Pancreas (tissue), 10 donors: ENCODE measurements around the gene COL5A3. TPM values are rescaled to one million over a fixed set of nuclear protein-coding genes. Genes with fewer than 3 reads are reported as not detected.
"Not testable (repeated sequence)": the region's sequence is repeated elsewhere in the genome, so short reads cannot be mapped to it uniquely, and the experiment has no call there.

ENCODE experiments used
- ATAC-seq, 4 donors: fragments of 200-7000 bp; cut with Tn5 transposase; one replicate each; pipeline versions ENCODE4 v1.8.0 to v1.9.1; 2020; ENCODE audit warnings: mild to moderate bottlenecking in 4 of 4, moderate library complexity in 4 of 4
- DNase-seq, 6 donors: peaks; one replicate each; pipeline ENCODE4 v3.0.0-alpha.2; 2020
- FAIRE-seq: peaks from 2 replicates; lab custom pipeline; 2012; peaks lifted over from hg19 to GRCh38; lab: Jason Lieb, UNC
- H3K27ac ChIP-seq, 4 donors: fragments of 200-600 bp; sonication (generic); 1 replicate in 3 of 4; 2 replicates in 1 of 4; pipeline versions ENCODE4 v1.5.0 to v1.8.0; 2020
- H3K27me3 ChIP-seq, 4 donors: fragments of 200-600 bp; one replicate each; pipeline ENCODE4 v1.8.0; 2021
- H3K36me3 ChIP-seq, 3 donors: fragments of 200-600 bp; sonication (generic) in 1 of 3; one replicate each; pipeline versions ENCODE4 v1.5.0 to v1.8.0; 2020 to 2021
- H3K4me1 ChIP-seq, 3 donors: fragments of 200-600 bp; one replicate each; pipeline ENCODE4 v1.8.0; 2021
- H3K4me3 ChIP-seq, 4 donors: fragments of 200-600 bp; sonication (generic) in 2 of 4; one replicate each; pipeline versions ENCODE4 v1.5.0 to v1.8.0; 2020 to 2021
- H3K9me3 ChIP-seq, 4 donors: fragments of 200-600 bp; one replicate each; pipeline ENCODE4 v1.8.0; 2021
- WGBS, 2 donors: extraction: QIAGEN DNeasy Blood & Tissue Kit; methylation state at CpG; one replicate each; pipeline ENCODE4 v1.1.7; 2013; 5-methylcytosine and 5-hydroxymethylcytosine counted together
- intact Hi-C, 3 donors: fragments of 100-400 bp; cut with DNase I; formaldehyde crosslinking; loops; one replicate each; pipeline versions ENCODE4 v1.11.1 to v1.14.2; 2022
- polyA plus RNA-seq, 2 donors: library from polyadenylated mRNA; stranded (reverse); fragments of 200-250 nt; gene quantifications; one replicate each; pipeline ENCODE4 v1.2.3, GENCODE V29; 2013
- total RNA-seq, 6 donors: library from RNA; stranded (reverse); fragmentation: NEBNext Ultra II Directional in 4 of 6; extraction: Animal tissue kit (Norgen Biotek cat#: 25700) in 4 of 6; gene quantifications; one replicate each; pipeline versions ENCODE4 v1.2.1 to v1.2.4, GENCODE V29; 2021 to 2023
- TF ChIP-seq, protein P1 (sequence below), 4 donors: fragments of 200-600 bp; sonication (generic) in 3 of 4; IDR thresholded peaks; one replicate each; pipeline versions ENCODE4 v1.5.0 to v1.8.0; 2021; ENCODE audit warnings: antibody characterized with exemption in 4 of 4
- donor health status: healthy with polysubstance abuse.
- donor health status: DM: no; HTN: no; CAD: no; lungs with moderate emphysema.
- donor health status: DM: no; HTN: no; CAD: no.
- donor health status: control.
- donor health status: control.
- donor health status: Bipolar disorder and iron deficiency.
- donor health status: DM: yes; HTN: yes; CAD: no.
- donor health status: DM: no; HTN: no; CAD: no.
- donor health status: DM: no; HTN: no; CAD: no.
- donor health status: DM: yes; HTN: yes; CAD: no.

COL5A3 gene
- total and polyA plus RNA-seq, 8 donors: 1.0 to 8.7 (median 2.8) TPM

DNA sequence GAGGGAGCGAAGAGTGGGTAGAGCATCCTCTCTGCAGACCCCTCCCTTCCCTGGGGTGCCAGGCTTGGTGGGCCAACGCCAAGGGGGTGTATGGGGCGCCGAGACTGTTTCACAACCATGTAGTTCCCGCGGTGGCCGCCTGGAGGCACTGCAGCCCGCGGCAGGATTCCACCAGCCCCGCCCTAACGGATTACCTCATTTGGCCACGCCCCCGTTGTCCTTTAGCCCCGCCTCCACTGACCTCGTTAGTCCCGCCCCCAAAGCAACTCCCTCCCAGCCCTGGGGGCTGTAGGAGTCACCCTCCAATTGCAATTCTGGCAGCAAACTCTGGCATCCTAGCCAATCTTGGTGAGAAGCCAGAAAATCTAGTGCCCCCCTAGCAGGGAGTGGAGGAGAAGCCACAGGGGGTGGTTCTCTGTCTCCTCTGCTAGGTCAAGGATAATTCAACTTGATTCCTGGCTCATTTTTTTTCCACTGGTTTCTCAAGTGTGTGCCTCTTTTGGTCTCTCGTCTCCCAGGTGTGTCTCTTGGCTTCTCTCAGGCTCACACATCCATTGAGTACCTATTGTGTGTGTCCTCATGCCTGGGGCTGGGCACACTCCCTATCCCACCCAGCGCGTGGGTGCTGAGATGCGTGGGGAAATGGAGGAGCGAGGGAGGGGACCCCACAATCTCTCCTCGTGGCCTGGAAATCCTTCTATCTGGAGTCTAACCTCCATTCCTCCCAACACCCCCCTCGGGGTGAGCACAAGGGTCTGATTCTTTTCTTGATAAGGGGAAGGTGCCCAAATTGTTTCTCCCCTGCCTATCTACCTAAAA is 76.0 kb downstream of the COL5A3 start:
- no peak overlapping the region for H3K27ac ChIP-seq
- H3K27me3 ChIP-seq: no peaks in the 10 kb centered on the region
- intact Hi-C loops: loop anchor here in 2 of 3 donors (5.0 to 10.0 kb wide), 4 partner anchors 90 to 460 kb away; no protein-coding TSS in a partner anchor
- H3K4me3 ChIP-seq: no peak overlapping the region
- TF ChIP-seq, protein P1, sequence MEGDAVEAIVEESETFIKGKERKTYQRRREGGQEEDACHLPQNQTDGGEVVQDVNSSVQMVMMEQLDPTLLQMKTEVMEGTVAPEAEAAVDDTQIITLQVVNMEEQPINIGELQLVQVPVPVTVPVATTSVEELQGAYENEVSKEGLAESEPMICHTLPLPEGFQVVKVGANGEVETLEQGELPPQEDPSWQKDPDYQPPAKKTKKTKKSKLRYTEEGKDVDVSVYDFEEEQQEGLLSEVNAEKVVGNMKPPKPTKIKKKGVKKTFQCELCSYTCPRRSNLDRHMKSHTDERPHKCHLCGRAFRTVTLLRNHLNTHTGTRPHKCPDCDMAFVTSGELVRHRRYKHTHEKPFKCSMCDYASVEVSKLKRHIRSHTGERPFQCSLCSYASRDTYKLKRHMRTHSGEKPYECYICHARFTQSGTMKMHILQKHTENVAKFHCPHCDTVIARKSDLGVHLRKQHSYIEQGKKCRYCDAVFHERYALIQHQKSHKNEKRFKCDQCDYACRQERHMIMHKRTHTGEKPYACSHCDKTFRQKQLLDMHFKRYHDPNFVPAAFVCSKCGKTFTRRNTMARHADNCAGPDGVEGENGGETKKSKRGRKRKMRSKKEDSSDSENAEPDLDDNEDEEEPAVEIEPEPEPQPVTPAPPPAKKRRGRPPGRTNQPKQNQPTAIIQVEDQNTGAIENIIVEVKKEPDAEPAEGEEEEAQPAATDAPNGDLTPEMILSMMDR (IDR thresholded peaks at IDR 0.05): peak; percentile 64 to 87 (median 80)
- no peaks in the 10 kb centered on the region for H3K9me3 ChIP-seq
- WGBS, 2 donors: 12 to 13% methylated on average over 23 of the region's 23 CpGs
- peak; percentile 38 to 92 (median 84) for DNase-seq
- no peak for FAIRE-seq
- peak; percentile 66 to 92 (median 88) for ATAC-seq
- H3K36me3 ChIP-seq: no peaks in the 10 kb centered on the region
- H3K4me1 ChIP-seq: peaks cover 0 to 4% (median 0%) of the 10 kb centered on the region in 3 donors

DNA sequence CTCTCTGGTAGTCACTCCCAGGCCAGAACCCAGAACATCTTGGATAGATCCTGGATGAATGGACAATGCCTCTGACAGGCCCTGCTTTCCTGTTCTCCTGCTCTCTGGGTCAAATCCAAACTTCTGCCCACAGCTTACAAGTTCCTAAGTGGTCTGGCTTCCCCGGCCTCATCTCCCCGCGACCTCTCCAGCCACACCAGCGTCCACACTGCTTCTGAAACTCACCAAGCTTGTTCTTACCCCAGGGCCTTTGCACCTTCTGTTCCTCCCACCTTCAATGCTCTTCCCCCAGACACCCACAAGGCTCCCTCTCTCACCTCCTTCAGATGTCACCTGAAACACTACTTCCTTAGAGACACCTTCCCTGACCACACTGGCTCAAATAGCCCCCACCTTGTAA is 77.5 kb downstream of the COL5A3 start:
- intact Hi-C loops: loop anchor here in 2 of 3 donors (5.0 to 10.0 kb wide), 4 partner anchors 92 to 462 kb away; no protein-coding TSS in a partner anchor
- Histone ChIP-seq H3K4me3 (no peak overlapping the region), H3K9me3 (no peaks in the 10 kb centered on the region), H3K27me3 (no peaks in the 10 kb centered on the region), H3K36me3 (no peaks in the 10 kb centered on the region), H3K4me1 (peaks cover 0 to 4% (median 0%) of the 10 kb centered on the region in 3 donors), H3K27ac (no peak overlapping the region)
- no peak for FAIRE-seq
- WGBS, 2 donors: 65 to 87% methylated on average over 4 of the region's 4 CpGs
- TF ChIP-seq, protein P1 (IDR thresholded peaks at IDR 0.05): no peak
- no peak for ATAC-seq
- DNase-seq: no peak

DNA sequence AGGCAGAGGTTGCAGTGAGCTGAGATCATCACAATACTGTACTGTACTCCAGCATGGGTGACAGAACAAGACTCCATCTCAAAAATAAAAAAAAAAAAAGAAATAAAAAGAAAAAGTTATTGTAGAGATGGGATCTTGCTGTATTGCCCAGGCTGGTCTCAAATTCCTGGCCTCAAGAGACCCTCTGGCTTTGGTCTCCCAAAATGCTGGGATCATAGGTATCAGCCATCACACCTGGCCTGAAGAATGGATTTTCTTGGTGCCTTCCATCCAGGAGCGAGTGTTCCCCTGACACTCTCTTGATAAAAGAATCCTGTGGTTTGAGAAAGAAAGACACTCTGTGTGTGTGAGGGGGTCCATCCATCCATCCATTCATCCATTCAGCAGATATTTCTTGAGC is 78.7 kb downstream of the COL5A3 start:
- no peak overlapping the region for H3K4me3 ChIP-seq
- peaks cover 0 to 4% (median 0%) of the 10 kb centered on the region in 3 donors for H3K4me1 ChIP-seq
- FAIRE-seq (no peak), DNase-seq (no peak), ATAC-seq (no peak)
- WGBS, 2 donors: 83 to 88% methylated on average over 1 of the region's 1 CpG
- intact Hi-C loops: loop anchor here in 2 of 3 donors (5.0 to 10.0 kb wide), 4 partner anchors 93 to 463 kb away; no protein-coding TSS in a partner anchor
- TF ChIP-seq, protein P1 (IDR thresholded peaks at IDR 0.05): no peak
- no peaks in the 10 kb centered on the region for H3K27me3 ChIP-seq
- H3K36me3 ChIP-seq: no peaks in the 10 kb centered on the region
- no peaks in the 10 kb centered on the region for H3K9me3 ChIP-seq
- no peak overlapping the region for H3K27ac ChIP-seq

DNA sequence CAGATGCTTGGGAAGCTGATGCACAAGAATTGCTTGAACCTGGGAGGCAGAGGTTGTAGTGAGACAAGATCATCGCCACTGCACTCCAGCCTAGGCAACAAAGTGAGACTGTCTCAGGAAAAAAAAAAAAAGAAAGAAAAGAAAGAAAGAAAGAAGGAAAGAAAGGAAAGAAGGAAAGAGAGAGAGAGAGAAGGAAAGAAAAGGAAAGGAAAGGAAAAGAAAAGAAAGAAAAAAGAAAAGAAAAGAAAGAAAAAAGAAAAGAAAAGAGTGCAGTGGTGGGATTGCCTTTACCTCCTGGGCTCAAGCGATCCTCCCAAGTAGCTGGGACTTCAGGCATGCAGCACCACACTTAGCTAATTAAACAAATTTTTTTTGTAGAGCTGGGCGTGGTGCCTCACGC is 86.9 kb downstream of the COL5A3 start:
- Histone ChIP-seq H3K27ac (no peak overlapping the region), H3K36me3 (no peaks in the 10 kb centered on the region), H3K4me3 (no peak overlapping the region), H3K4me1 (no peaks in the 10 kb centered on the region), H3K27me3 (no peaks in the 10 kb centered on the region), H3K9me3 (no peaks in the 10 kb centered on the region)
- ATAC-seq (no peak), FAIRE-seq (no peak), DNase-seq (no peak)
- intact Hi-C loops: no loop called here
- TF ChIP-seq, protein P1 (IDR thresholded peaks at IDR 0.05): no peak
- 82 to 89% methylated on average over 4 of the region's 4 CpGs for WGBS, 2 donors

DNA sequence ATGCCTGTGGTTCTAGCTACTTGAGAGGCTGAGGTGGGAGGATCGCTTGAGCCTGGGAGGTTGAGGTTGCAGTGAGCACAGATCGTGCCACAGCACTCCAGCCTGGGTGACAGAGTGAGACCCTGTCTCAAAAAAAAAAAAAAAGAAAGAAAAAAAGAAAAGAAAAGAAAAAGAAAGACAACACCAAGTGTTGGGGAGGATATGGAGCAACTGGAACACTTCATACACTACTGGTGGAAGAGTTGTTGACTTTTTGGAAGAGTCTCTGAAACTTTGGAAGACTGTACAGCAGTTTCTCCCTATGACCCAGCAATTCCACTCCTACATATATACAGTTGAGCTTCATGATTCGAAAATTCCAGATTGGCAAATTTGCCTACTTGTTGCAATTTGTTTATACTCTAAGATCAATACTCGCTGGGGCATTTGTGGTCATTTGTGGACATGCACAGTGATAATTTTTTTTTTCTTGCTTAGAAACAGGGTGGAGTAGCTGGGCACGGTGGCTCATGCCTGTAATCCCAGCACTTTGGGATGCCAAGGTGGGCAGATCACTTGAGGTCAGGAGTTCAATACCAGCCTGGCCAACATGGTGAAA is 87.4 kb downstream of the COL5A3 start:
- 73 to 76% methylated on average over 5 of the region's 5 CpGs for WGBS, 2 donors
- H3K36me3 ChIP-seq, ATAC-seq, H3K4me1 ChIP-seq, H3K9me3 ChIP-seq, H3K27ac ChIP-seq, FAIRE-seq, H3K4me3 ChIP-seq, intact Hi-C loops, DNase-seq, H3K27me3 ChIP-seq: not testable (repeated sequence)
